Liver (tissue), 9 donors: ENCODE data around the gene CTDSP2. TPM values are rescaled to one million over a fixed set of nuclear protein-coding genes. Genes with fewer than 3 reads are reported as not detected.
"Not testable (repeated sequence)": the region's sequence is repeated elsewhere in the genome, so short reads cannot be mapped to it uniquely, and the experiment has no call there.

Experiments used
- DNase-seq: peaks from one replicate; pipeline ENCODE4 v3.0.0-alpha.2; 2017; ENCODE audit warnings: low spot score
- H3K27ac ChIP-seq, 2 donors: one replicate each; pipeline ENCODE4 v1.7.0; 2013; ENCODE audit warnings: inconsistent platforms in 2 of 2, low read length in 2 of 2, control low read depth in 1 of 2, low read depth in 1 of 2, mild to moderate bottlenecking in 1 of 2
- H3K27me3 ChIP-seq, 4 donors: one replicate each; pipeline versions ENCODE4 v1.6.1 to v1.7.0; 2013; ENCODE audit warnings: low read length in 3 of 4, inconsistent platforms in 1 of 4, mild to moderate bottlenecking in 1 of 4, moderate library complexity in 1 of 4; ENCODE audit not compliant: control insufficient read depth in 4 of 4, insufficient read depth in 4 of 4
- H3K36me3 ChIP-seq, 4 donors: one replicate each; pipeline versions ENCODE4 v1.6.1 to v1.7.0; 2013; ENCODE audit warnings: low read length in 3 of 4, mild to moderate bottlenecking in 3 of 4, low read depth in 1 of 4, moderate library complexity in 1 of 4; ENCODE audit not compliant: control insufficient read depth in 4 of 4, insufficient read depth in 3 of 4
- H3K4me1 ChIP-seq, 4 donors: one replicate each; pipeline versions ENCODE4 v1.6.1 to v1.7.0; 2013; ENCODE audit warnings: low read length in 3 of 4, mild to moderate bottlenecking in 3 of 4, moderate library complexity in 1 of 4; ENCODE audit not compliant: control insufficient read depth in 4 of 4, insufficient read depth in 4 of 4
- H3K4me3 ChIP-seq, 3 donors: one replicate each; pipeline versions ENCODE4 v1.6.1 to v1.7.0; 2013; ENCODE audit warnings: low read length in 3 of 3, control low read depth in 1 of 3, low read depth in 1 of 3, mild to moderate bottlenecking in 1 of 3
- H3K9ac ChIP-seq, 2 donors: one replicate each; pipeline ENCODE4 v1.7.0; 2013; ENCODE audit warnings: low read length in 2 of 2, mild to moderate bottlenecking in 2 of 2, moderate library complexity in 2 of 2, control low read depth in 1 of 2, low read depth in 1 of 2
- H3K9me3 ChIP-seq, 4 donors: one replicate each; pipeline versions ENCODE4 v1.6.1 to v1.7.0; 2013; ENCODE audit warnings: low read length in 3 of 4; ENCODE audit not compliant: control insufficient read depth in 4 of 4
- EGR1 ChIP-seq, 2 donors: IDR thresholded peaks; 2 replicates each; pipeline ENCODE4 v1.6.1; 2016 to 2018; ENCODE audit warnings: antibody characterized with exemption in 2 of 2, low read depth in 2 of 2
- FOXA1 ChIP-seq: IDR thresholded peaks from 2 replicates; pipeline ENCODE4 v1.6.1; 2016; ENCODE audit warnings: antibody characterized with exemption
- FOXA2 ChIP-seq: IDR thresholded peaks from 2 replicates; pipeline ENCODE4 v1.6.1; 2016; ENCODE audit warnings: antibody characterized with exemption
- GABPA ChIP-seq, 2 donors: IDR thresholded peaks in 1 of 2; conservative IDR thresholded peaks in 1 of 2; 2 replicates each; pipeline ENCODE4 v1.6.1; 2016; ENCODE audit warnings: antibody characterized with exemption in 2 of 2, mild to moderate bottlenecking in 1 of 2, moderate library complexity in 1 of 2
- HNF4A ChIP-seq, 2 donors: conservative IDR thresholded peaks; 2 replicates each; pipeline ENCODE4 v1.6.1; 2016; ENCODE audit warnings: antibody characterized with exemption in 2 of 2, mild to moderate bottlenecking in 2 of 2
- HNF4G ChIP-seq: IDR thresholded peaks from 2 replicates; pipeline ENCODE4 v1.6.1; 2016; ENCODE audit warnings: antibody characterized with exemption
- JUND ChIP-seq, 2 donors: IDR thresholded peaks; 2 replicates each; pipeline ENCODE4 v1.6.1; 2016; ENCODE audit warnings: antibody characterized with exemption in 2 of 2
- NR2F2 ChIP-seq: IDR thresholded peaks from 2 replicates; pipeline ENCODE4 v1.6.1; 2016; ENCODE audit warnings: antibody characterized with exemption
- RAD21 ChIP-seq, 2 donors: IDR thresholded peaks; 2 replicates each; pipeline ENCODE4 v1.6.1; 2016; ENCODE audit warnings: antibody characterized with exemption in 2 of 2, mild to moderate bottlenecking in 2 of 2
- REST ChIP-seq: IDR thresholded peaks from 2 replicates; pipeline ENCODE4 v1.6.1; 2016; ENCODE audit warnings: antibody characterized with exemption, mild to moderate bottlenecking
- RXRA ChIP-seq, 2 donors: IDR thresholded peaks; 2 replicates each; pipeline ENCODE4 v1.6.1; 2017 to 2018; ENCODE audit warnings: antibody characterized with exemption in 2 of 2, mild to moderate bottlenecking in 1 of 2
- TAF1 ChIP-seq: conservative IDR thresholded peaks from 2 replicates; pipeline ENCODE4 v1.6.1; 2016; ENCODE audit warnings: antibody characterized with exemption, mild to moderate bottlenecking
- ZBTB33 ChIP-seq: IDR thresholded peaks from 2 replicates; pipeline ENCODE4 v1.6.1; 2016; ENCODE audit warnings: antibody characterized with exemption
- WGBS: extraction: QIAGEN DNeasy Blood & Tissue Kit; methylation state at CpG from one replicate; pipeline ENCODE4 v1.1.7; 2013; 5-methylcytosine and 5-hydroxymethylcytosine counted together
- polyA plus RNA-seq, 2 donors: library from polyadenylated mRNA; stranded (reverse) in 1 of 2; unstranded in 1 of 2; fragments of 200-250 nt in 1 of 2; fragments of >200 nt in 1 of 2; fragmentation: Nextera tagmentation in 1 of 2; extraction: Ambion mirVana in 1 of 2; gene quantifications; one replicate each; pipeline versions ENCODE4 v1.2.1 to v1.2.3, GENCODE V29; 2013 to 2015
- total RNA-seq, 2 donors: library from RNA; depleted of rRNA; stranded (reverse); fragments of >200 nt; gene quantifications; one replicate each; pipeline ENCODE4 v1.2.3, GENCODE V29; 2014
- TF ChIP-seq, protein P1 (sequence below): IDR thresholded peaks from 2 replicates; pipeline ENCODE4 v1.6.1; 2016; ENCODE audit warnings: antibody characterized with exemption
- TF ChIP-seq, protein P2 (sequence below): fragments of 150-350 bp; IDR thresholded peaks from 2 replicates; pipeline ENCODE4 v1.5.1; 2017; ENCODE audit warnings: improper control_type of control experiment, low read depth, low read length; ENCODE audit not compliant: missing input control
- TF ChIP-seq, protein P3 (sequence below): IDR thresholded peaks from 2 replicates; pipeline ENCODE4 v1.6.1; 2016; ENCODE audit warnings: antibody characterized with exemption
- donor health status: healthy.
- donor health status: healthy.
- donor health status: healthy.
- donor health status: healthy.
- donor health status: healthy.

CTDSP2 gene
- total and polyA plus RNA-seq, 4 donors, result 20.1 to 60.9 (median 43.7) TPM

- DNase-seq, result no peak
- Histone ChIP-seq H3K36me3 (no peaks in the 10 kb centered on the region), H3K4me3 (no peak overlapping the region), H3K9me3 (no peaks in the 10 kb centered on the region), H3K27ac (no peak overlapping the region), H3K4me1 (no peaks in the 10 kb centered on the region), H3K27me3 (no peaks in the 10 kb centered on the region), H3K9ac (no peak overlapping the region)
- WGBS, result 90% methylated on average over 1 of the region's 1 CpG
- TF ChIP-seq HNF4G (no peak), HNF4A (conservative IDR thresholded peaks at IDR 0.05) (no peak), REST (no peak), RXRA (IDR thresholded peaks at IDR 0.05) (no peak), TAF1 (no peak), FOXA1 (no peak), NR2F2 (no peak), GABPA (IDR thresholded peaks at IDR 0.05 in 1 of 2, conservative IDR thresholded peaks at IDR 0.05 in 1 of 2) (no peak)
- TF ChIP-seq, protein P1, sequence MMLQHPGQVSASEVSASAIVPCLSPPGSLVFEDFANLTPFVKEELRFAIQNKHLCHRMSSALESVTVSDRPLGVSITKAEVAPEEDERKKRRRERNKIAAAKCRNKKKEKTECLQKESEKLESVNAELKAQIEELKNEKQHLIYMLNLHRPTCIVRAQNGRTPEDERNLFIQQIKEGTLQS, result no peak
These were observed 36.5 kb upstream of the CTDSP2 start for GRCh38 chr12:57883057-57883456.

GRCh38 chr12:57882575-57882974 is 36.0 kb upstream of the CTDSP2 start:
- Histone ChIP-seq H3K27me3 (no peaks in the 10 kb centered on the region), H3K27ac (no peak overlapping the region), H3K4me1 (no peaks in the 10 kb centered on the region), H3K4me3 (no peak overlapping the region), H3K9ac (no peak overlapping the region), H3K9me3 (no peaks in the 10 kb centered on the region), H3K36me3 (no peaks in the 10 kb centered on the region)
- no peak for DNase-seq
- TF ChIP-seq GABPA (IDR thresholded peaks at IDR 0.05 in 1 of 2, conservative IDR thresholded peaks at IDR 0.05 in 1 of 2) (no peak), FOXA2 (no peak)

- Histone ChIP-seq H3K4me1 (no peaks in the 10 kb centered on the region), H3K27me3 (no peaks in the 10 kb centered on the region), H3K4me3 (no peak overlapping the region), H3K9ac (no peak overlapping the region), H3K36me3 (no peaks in the 10 kb centered on the region), H3K27ac (no peak overlapping the region), H3K9me3 (no peaks in the 10 kb centered on the region)
- no peak for DNase-seq
- TF ChIP-seq GABPA (IDR thresholded peaks at IDR 0.05 in 1 of 2, conservative IDR thresholded peaks at IDR 0.05 in 1 of 2), result no peak
- TF ChIP-seq ZBTB33, result no peak
- no peak for TF ChIP-seq TAF1
- TF ChIP-seq, protein P2, sequence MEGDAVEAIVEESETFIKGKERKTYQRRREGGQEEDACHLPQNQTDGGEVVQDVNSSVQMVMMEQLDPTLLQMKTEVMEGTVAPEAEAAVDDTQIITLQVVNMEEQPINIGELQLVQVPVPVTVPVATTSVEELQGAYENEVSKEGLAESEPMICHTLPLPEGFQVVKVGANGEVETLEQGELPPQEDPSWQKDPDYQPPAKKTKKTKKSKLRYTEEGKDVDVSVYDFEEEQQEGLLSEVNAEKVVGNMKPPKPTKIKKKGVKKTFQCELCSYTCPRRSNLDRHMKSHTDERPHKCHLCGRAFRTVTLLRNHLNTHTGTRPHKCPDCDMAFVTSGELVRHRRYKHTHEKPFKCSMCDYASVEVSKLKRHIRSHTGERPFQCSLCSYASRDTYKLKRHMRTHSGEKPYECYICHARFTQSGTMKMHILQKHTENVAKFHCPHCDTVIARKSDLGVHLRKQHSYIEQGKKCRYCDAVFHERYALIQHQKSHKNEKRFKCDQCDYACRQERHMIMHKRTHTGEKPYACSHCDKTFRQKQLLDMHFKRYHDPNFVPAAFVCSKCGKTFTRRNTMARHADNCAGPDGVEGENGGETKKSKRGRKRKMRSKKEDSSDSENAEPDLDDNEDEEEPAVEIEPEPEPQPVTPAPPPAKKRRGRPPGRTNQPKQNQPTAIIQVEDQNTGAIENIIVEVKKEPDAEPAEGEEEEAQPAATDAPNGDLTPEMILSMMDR, result no peak
- TF ChIP-seq EGR1 (IDR thresholded peaks at IDR 0.05; ENCODE audit: low read depth in 2 of 2), result no peak
- no peak for TF ChIP-seq RAD21 (IDR thresholded peaks at IDR 0.05)
- no peak for TF ChIP-seq JUND (IDR thresholded peaks at IDR 0.05)
- no peak for TF ChIP-seq HNF4G
- TF ChIP-seq FOXA1, result no peak
- no peak for TF ChIP-seq HNF4A (conservative IDR thresholded peaks at IDR 0.05)
- TF ChIP-seq, protein P3, sequence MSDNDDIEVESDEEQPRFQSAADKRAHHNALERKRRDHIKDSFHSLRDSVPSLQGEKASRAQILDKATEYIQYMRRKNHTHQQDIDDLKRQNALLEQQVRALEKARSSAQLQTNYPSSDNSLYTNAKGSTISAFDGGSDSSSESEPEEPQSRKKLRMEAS, result no peak
- no peak for TF ChIP-seq FOXA2
- no peak for TF ChIP-seq RXRA (IDR thresholded peaks at IDR 0.05)
These were observed 34.9 kb upstream of the CTDSP2 start for GRCh38 chr12:57881475-57881874.

- not testable (repeated sequence) for H3K9ac ChIP-seq, DNase-seq, H3K4me3 ChIP-seq, H3K36me3 ChIP-seq, H3K9me3 ChIP-seq, H3K27me3 ChIP-seq, H3K27ac ChIP-seq, H3K4me1 ChIP-seq
- 96% methylated on average over 9 of the region's 9 CpGs for WGBS
These were observed 34.5 kb upstream of the CTDSP2 start for GRCh38 chr12:57881035-57881434.
